ENCODE results near the gene NSD2.

Gene NSD2

DNA sequence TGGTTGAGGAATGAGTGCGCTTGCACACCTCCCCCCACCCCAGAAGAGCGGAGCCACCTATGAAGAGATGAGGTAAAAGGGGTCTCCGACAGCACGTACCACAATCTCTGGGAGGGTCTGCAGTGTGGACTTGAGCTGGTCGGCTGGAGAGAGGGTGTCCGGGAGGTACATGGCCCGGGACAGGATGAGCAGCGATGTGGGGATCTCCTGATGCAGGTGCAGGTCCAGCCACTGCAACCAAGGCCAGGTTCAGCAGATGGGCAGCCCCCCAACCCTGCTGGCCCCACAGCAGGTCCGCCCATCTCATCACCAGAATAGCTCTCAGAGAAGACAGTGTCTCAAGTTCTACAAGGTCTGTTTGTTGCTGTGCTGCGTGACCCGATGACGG is 47.7 kb upstream of the NSD2 start:
- Histone ChIP-seq H3K4me2 (ENCODE audit: low read depth, low read length, poor library complexity, severe bottlenecking) (no peak overlapping the region), H3K9me2 (replicated peaks; ENCODE audit: insufficient read depth, low read length) (no peaks in the 10 kb centered on the region), H3K79me2 (ENCODE audit: insufficient read depth, low read length) (no peaks in the 10 kb centered on the region), H3K27ac (ENCODE audit: low read depth, low read length) (no peak overlapping the region), H3K9ac (ENCODE audit: low read length) (no peak overlapping the region), H4K20me1 (ENCODE audit: low read depth, low read length) (no peaks in the 10 kb centered on the region), H3K36me3 (ENCODE audit: low read length) (no peaks in the 10 kb centered on the region), H3K27me3 (ENCODE audit: low read length) (no peaks in the 10 kb centered on the region), H3F3A (ENCODE audit: insufficient read depth) (no peaks in the 10 kb centered on the region), H2AFZ (ENCODE audit: low read depth, low read length, severe bottlenecking) (no peak overlapping the region), H3K4me3 (ENCODE audit: insufficient read depth, low read length, poor library complexity, severe bottlenecking) (no peak overlapping the region), H3K9me3 (ENCODE audit: insufficient read depth, low read length) (no peaks in the 10 kb centered on the region)
- no peak for TF ChIP-seq EZH2phosphoT487 (conservative IDR thresholded peaks at IDR 0.05; ENCODE audit: low read length)
- TF ChIP-seq, protein P1, sequence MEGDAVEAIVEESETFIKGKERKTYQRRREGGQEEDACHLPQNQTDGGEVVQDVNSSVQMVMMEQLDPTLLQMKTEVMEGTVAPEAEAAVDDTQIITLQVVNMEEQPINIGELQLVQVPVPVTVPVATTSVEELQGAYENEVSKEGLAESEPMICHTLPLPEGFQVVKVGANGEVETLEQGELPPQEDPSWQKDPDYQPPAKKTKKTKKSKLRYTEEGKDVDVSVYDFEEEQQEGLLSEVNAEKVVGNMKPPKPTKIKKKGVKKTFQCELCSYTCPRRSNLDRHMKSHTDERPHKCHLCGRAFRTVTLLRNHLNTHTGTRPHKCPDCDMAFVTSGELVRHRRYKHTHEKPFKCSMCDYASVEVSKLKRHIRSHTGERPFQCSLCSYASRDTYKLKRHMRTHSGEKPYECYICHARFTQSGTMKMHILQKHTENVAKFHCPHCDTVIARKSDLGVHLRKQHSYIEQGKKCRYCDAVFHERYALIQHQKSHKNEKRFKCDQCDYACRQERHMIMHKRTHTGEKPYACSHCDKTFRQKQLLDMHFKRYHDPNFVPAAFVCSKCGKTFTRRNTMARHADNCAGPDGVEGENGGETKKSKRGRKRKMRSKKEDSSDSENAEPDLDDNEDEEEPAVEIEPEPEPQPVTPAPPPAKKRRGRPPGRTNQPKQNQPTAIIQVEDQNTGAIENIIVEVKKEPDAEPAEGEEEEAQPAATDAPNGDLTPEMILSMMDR (IDR thresholded peaks at IDR 0.05; ENCODE audit: insufficient read depth, low read length, poor library complexity, severe bottlenecking): no peak

DNA sequence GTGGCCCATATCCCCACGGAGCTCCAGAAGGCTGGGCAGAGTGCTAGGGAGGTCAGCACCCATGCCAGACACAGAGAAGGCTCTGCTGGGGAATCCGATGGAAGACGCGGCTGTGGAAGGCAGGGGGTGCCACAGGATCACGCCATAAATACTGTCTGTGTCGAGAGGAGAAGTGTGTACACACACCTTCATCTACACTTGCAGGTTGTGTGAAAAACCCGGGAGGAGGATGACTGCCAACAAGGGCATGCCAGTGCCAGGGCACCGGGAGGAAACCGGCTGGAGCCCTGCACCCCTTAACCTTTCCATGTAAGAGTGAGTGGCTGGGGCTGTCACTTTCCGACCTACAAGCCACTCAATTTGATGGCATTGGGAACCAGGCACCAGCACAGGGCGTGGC is 46.4 kb upstream of the NSD2 start:
- no peaks in the 10 kb centered on the region for H3K9me3 ChIP-seq (ENCODE audit: insufficient read depth, low read length)
- H3K36me3 ChIP-seq (ENCODE audit: low read length): no peaks in the 10 kb centered on the region
- H3K4me3 ChIP-seq (ENCODE audit: insufficient read depth, low read length, poor library complexity, severe bottlenecking): no peak overlapping the region
- H3K9me2 ChIP-seq (replicated peaks; ENCODE audit: insufficient read depth, low read length): no peaks in the 10 kb centered on the region
- no peak overlapping the region for H3K27ac ChIP-seq (ENCODE audit: low read depth, low read length)
- H3F3A ChIP-seq (ENCODE audit: insufficient read depth): no peaks in the 10 kb centered on the region
- H3K4me2 ChIP-seq (ENCODE audit: low read depth, low read length, poor library complexity, severe bottlenecking): no peak overlapping the region
- TF ChIP-seq, protein P1 (IDR thresholded peaks at IDR 0.05; ENCODE audit: insufficient read depth, low read length, poor library complexity, severe bottlenecking): no peak
- no peaks in the 10 kb centered on the region for H4K20me1 ChIP-seq (ENCODE audit: low read depth, low read length)
- H3K27me3 ChIP-seq (ENCODE audit: low read length): no peaks in the 10 kb centered on the region
- H3K9ac ChIP-seq (ENCODE audit: low read length): no peak overlapping the region
- no peak overlapping the region for H2AFZ ChIP-seq (ENCODE audit: low read depth, low read length, severe bottlenecking)
- H3K79me2 ChIP-seq (ENCODE audit: insufficient read depth, low read length): no peaks in the 10 kb centered on the region

DNA sequence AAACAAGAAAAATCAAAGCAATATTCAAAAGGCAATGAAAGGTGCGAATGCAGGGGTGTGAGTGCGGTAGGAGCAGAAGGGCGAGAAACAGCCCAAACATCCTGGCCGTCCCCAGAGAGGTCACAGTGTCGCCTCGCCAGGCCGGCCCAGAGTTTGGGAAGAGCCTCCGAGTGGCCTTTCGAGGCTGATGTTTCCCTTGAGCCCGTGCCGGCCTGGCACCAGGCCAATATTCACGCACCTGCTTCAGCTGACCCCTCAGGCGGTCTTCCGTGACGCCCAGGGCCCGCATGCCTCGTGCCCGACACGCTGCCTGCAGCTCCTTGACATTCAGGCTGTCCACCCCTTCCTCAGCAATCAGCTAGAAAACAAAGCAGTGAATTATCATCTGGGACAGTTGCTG is 45.9 kb upstream of the NSD2 start:
- no peaks in the 10 kb centered on the region for H3K27me3 ChIP-seq (ENCODE audit: low read length)
- TF ChIP-seq, protein P1 (IDR thresholded peaks at IDR 0.05; ENCODE audit: insufficient read depth, low read length, poor library complexity, severe bottlenecking): no peak
- no peak for TF ChIP-seq EZH2phosphoT487 (conservative IDR thresholded peaks at IDR 0.05; ENCODE audit: low read length)
- 0 out of 2 replicates have a peak, but pooled peaks cover 4% of the 10 kb centered on the region for H3F3A ChIP-seq (ENCODE audit: insufficient read depth)
- H3K36me3 ChIP-seq (ENCODE audit: low read length): no peaks in the 10 kb centered on the region
- no peaks in the 10 kb centered on the region for H3K79me2 ChIP-seq (ENCODE audit: insufficient read depth, low read length)
- H3K27ac ChIP-seq (ENCODE audit: low read depth, low read length): no peak overlapping the region
- no peaks in the 10 kb centered on the region for H3K9me3 ChIP-seq (ENCODE audit: insufficient read depth, low read length)
- H3K9ac ChIP-seq (ENCODE audit: low read length): no peak overlapping the region
- H4K20me1 ChIP-seq (ENCODE audit: low read depth, low read length): no peaks in the 10 kb centered on the region
- no peak overlapping the region for H2AFZ ChIP-seq (ENCODE audit: low read depth, low read length, severe bottlenecking)
- H3K9me2 ChIP-seq (replicated peaks; ENCODE audit: insufficient read depth, low read length): no peaks in the 10 kb centered on the region
- no peak overlapping the region for H3K4me2 ChIP-seq (ENCODE audit: low read depth, low read length, poor library complexity, severe bottlenecking)
- H3K4me3 ChIP-seq (ENCODE audit: insufficient read depth, low read length, poor library complexity, severe bottlenecking): no peak overlapping the region

All from SU-DHL-6 (cell line).